ENCODE results near the gene TNNT3. TPM values are rescaled to one million over a fixed set of nuclear protein-coding genes. Genes with fewer than 3 reads are reported as not detected.

Gene TNNT3
- total RNA-seq, 2 experiments from 2014 or later: 19.1 to 21.9 TPM

- Mint-ChIP-seq H3K9me3 (no peaks in the 10 kb centered on the region), H3K36me3 (ENCODE audit: low read depth) (no peaks in the 10 kb centered on the region), H3K27me3 (no peaks in the 10 kb centered on the region), H3K27ac (no peak overlapping the region), H3K4me3 (no peak overlapping the region), H3K4me1 (ENCODE audit: low read depth) (no peaks in the 10 kb centered on the region)
- no peaks in the 10 kb centered on the region for H3K36me3 ChIP-seq (ENCODE audit: insufficient read depth, low read length)
- intact Hi-C loops (cut with DNase I, micrococcal nuclease): no loop called here
- ChIA-PET POLR2A (no interaction called here), CTCF (no interaction called here)
- no peaks in the 10 kb centered on the region for H3K4me1 ChIP-seq (ENCODE audit: insufficient read depth, low read length)
- H3K27ac ChIP-seq (ENCODE audit: low read depth in 1 of 2, low read length in 2 of 2): no peak overlapping the region
- TF ChIP-seq CTCF (IDR thresholded peaks at IDR 0.05): no peak
- no peaks in the 10 kb centered on the region for H3K27me3 ChIP-seq (ENCODE audit: control insufficient read depth in 1 of 2, insufficient read depth in 2 of 2, low read length in 2 of 2)
- no peak overlapping the region for H3K4me3 ChIP-seq (ENCODE audit: low read length)
- no peak for DNase-seq
- no peak for ATAC-seq (ENCODE audit: poor library complexity)
- H3K9me3 ChIP-seq (ENCODE audit: control insufficient read depth in 1 of 2, insufficient read depth in 1 of 2, low read length in 2 of 2): no peaks in the 10 kb centered on the region
Observed at GRCh38 chr11:1988174-1988573, 68.7 kb downstream of the TNNT3 start.

Small RNA genes within 50 kb of the gene (microRNA-seq; reads per million reads assigned to microRNA genes)
- not detected for gene MIR7847 (ENCODE audit: borderline microRNAs expressed, borderline replicate concordance)

Other genes starting within 250 kb of the TNNT3 start
- not detected for gene KRTAP5-6, start 222.5 kb upstream of the TNNT3 start, total RNA-seq
- 1 to 10 TPM; 1.7 TPM for gene IFITM10, start 169.1 kb upstream of the TNNT3 start, total RNA-seq
- gene CTSD, start 155.8 kb upstream of the TNNT3 start, total RNA-seq: 10 to 100 TPM; 63.3 to 71.3 TPM
- gene SYT8, start 84.7 kb upstream of the TNNT3 start, total RNA-seq: not detected
- gene TNNI2, start 80.7 kb upstream of the TNNT3 start, total RNA-seq: under 1 TPM in 1 of 2 experiments, not detected in 1; 0.50 TPM
- gene LSP1, start 66.6 kb upstream of the TNNT3 start, total RNA-seq: 100 to 1,000 TPM; 228 to 232 TPM
- not detected for gene PRR33, start 27.8 kb upstream of the TNNT3 start, total RNA-seq
- 10 to 100 TPM; 31.1 to 38.3 TPM for gene MRPL23, start 27.6 kb downstream of the TNNT3 start, total RNA-seq
- not detected for gene H19, start 78.1 kb downstream of the TNNT3 start, total RNA-seq
- gene IGF2, start 219.7 kb downstream of the TNNT3 start, total RNA-seq: not detected
- not detected for gene INS, start 241.5 kb downstream of the TNNT3 start, total RNA-seq